Sigmoid colon (tissue), 4 donors: ENCODE data around the gene GPS1.

Experiments used
- CTCF ChIP-seq, 4 experiments: fragments of 450-650 bp in 3 of 4; fragments of 200-600 bp in 1 of 4; IDR thresholded peaks; one replicate each; pipeline ENCODE4 v1.5.1; 2016 to 2019; ENCODE audit warnings: antibody characterized with exemption in 4 of 4, mild to moderate bottlenecking in 3 of 4, moderate library complexity in 2 of 4
- POLR2A ChIP-seq, 2 donors: fragments of 450-650 bp; IDR thresholded peaks; one replicate each; pipeline ENCODE4 v1.6.1; 2016; ENCODE audit warnings: antibody characterized with exemption in 2 of 2, mild to moderate bottlenecking in 2 of 2, moderate library complexity in 2 of 2
- POLR2AphosphoS5 ChIP-seq, 4 donors: sonication (generic); formaldehyde crosslinking; IDR thresholded peaks; one replicate each; pipeline ENCODE4 v1.6.1; 2017; ENCODE audit warnings: antibody characterized with exemption in 4 of 4

- TF ChIP-seq CTCF (IDR thresholded peaks at IDR 0.05) = no peak
- no peak for TF ChIP-seq POLR2A (IDR thresholded peaks at IDR 0.05)
- TF ChIP-seq POLR2AphosphoS5 (IDR thresholded peaks at IDR 0.05) = no peak
Measured at GRCh38 chr17:82029391-82029790, 22.3 kb upstream of the GPS1 start.
